Measurements from ENCODE around the gene AK5.

The AK5 gene

GRCh38 chr1:77336729-77337128, 54.9 kb downstream of the AK5 start:
- TF ChIP-seq SIN3A (IDR thresholded peaks at IDR 0.05; ENCODE audit: borderline replicate concordance, insufficient read depth, low read length): no peak
- TF ChIP-seq FOXP2 (optimal IDR thresholded peaks at IDR 0.05; ENCODE audit: borderline replicate concordance, extremely low read depth, extremely low read length, insufficient read depth): no peak
- TF ChIP-seq TAF1 (IDR thresholded peaks at IDR 0.05; ENCODE audit: borderline replicate concordance, insufficient read depth, low read length): no peak
- TF ChIP-seq POLR2AphosphoS5 (IDR thresholded peaks at IDR 0.05; ENCODE audit: low read depth, low read length): no peak
- TF ChIP-seq, protein P1, sequence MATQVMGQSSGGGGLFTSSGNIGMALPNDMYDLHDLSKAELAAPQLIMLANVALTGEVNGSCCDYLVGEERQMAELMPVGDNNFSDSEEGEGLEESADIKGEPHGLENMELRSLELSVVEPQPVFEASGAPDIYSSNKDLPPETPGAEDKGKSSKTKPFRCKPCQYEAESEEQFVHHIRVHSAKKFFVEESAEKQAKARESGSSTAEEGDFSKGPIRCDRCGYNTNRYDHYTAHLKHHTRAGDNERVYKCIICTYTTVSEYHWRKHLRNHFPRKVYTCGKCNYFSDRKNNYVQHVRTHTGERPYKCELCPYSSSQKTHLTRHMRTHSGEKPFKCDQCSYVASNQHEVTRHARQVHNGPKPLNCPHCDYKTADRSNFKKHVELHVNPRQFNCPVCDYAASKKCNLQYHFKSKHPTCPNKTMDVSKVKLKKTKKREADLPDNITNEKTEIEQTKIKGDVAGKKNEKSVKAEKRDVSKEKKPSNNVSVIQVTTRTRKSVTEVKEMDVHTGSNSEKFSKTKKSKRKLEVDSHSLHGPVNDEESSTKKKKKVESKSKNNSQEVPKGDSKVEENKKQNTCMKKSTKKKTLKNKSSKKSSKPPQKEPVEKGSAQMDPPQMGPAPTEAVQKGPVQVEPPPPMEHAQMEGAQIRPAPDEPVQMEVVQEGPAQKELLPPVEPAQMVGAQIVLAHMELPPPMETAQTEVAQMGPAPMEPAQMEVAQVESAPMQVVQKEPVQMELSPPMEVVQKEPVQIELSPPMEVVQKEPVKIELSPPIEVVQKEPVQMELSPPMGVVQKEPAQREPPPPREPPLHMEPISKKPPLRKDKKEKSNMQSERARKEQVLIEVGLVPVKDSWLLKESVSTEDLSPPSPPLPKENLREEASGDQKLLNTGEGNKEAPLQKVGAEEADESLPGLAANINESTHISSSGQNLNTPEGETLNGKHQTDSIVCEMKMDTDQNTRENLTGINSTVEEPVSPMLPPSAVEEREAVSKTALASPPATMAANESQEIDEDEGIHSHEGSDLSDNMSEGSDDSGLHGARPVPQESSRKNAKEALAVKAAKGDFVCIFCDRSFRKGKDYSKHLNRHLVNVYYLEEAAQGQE (IDR thresholded peaks at IDR 0.05; ENCODE audit: insufficient read depth in 1 of 2, low read depth in 2 of 2, low read length in 2 of 2): no peak

GRCh38 chr1:77339326-77339725, 57.5 kb downstream of the AK5 start:
- TF ChIP-seq, protein P1 (IDR thresholded peaks at IDR 0.05; ENCODE audit: insufficient read depth in 1 of 2, low read depth in 2 of 2, low read length in 2 of 2): no peak
- no peak for TF ChIP-seq POLR2AphosphoS5 (IDR thresholded peaks at IDR 0.05; ENCODE audit: low read depth, low read length)
- TF ChIP-seq TAF1 (IDR thresholded peaks at IDR 0.05; ENCODE audit: borderline replicate concordance, insufficient read depth, low read length): no peak

GRCh38 chr1:77341195-77341594, 59.4 kb downstream of the AK5 start:
- TF ChIP-seq FOXP2 (optimal IDR thresholded peaks at IDR 0.05; ENCODE audit: borderline replicate concordance, extremely low read depth, extremely low read length, insufficient read depth): no peak
- TF ChIP-seq, protein P1 (IDR thresholded peaks at IDR 0.05; ENCODE audit: insufficient read depth in 1 of 2, low read depth in 2 of 2, low read length in 2 of 2): no peak
- TF ChIP-seq POLR2AphosphoS5 (IDR thresholded peaks at IDR 0.05; ENCODE audit: low read depth, low read length): no peak
- TF ChIP-seq TAF1 (IDR thresholded peaks at IDR 0.05; ENCODE audit: borderline replicate concordance, insufficient read depth, low read length): no peak
- TF ChIP-seq SIN3A (IDR thresholded peaks at IDR 0.05; ENCODE audit: borderline replicate concordance, insufficient read depth, low read length): no peak

- no peak for TF ChIP-seq POLR2AphosphoS5 (IDR thresholded peaks at IDR 0.05; ENCODE audit: low read depth, low read length)
- TF ChIP-seq, protein P1 (IDR thresholded peaks at IDR 0.05; ENCODE audit: insufficient read depth in 1 of 2, low read depth in 2 of 2, low read length in 2 of 2): no peak
- TF ChIP-seq FOXP2 (optimal IDR thresholded peaks at IDR 0.05; ENCODE audit: borderline replicate concordance, extremely low read depth, extremely low read length, insufficient read depth): no peak
- no peak for TF ChIP-seq SIN3A (IDR thresholded peaks at IDR 0.05; ENCODE audit: borderline replicate concordance, insufficient read depth, low read length)
- no peak for TF ChIP-seq TAF1 (IDR thresholded peaks at IDR 0.05; ENCODE audit: borderline replicate concordance, insufficient read depth, low read length)
Observed at GRCh38 chr1:77342745-77343144, 60.9 kb downstream of the AK5 start.

GRCh38 chr1:77347646-77348045, 65.8 kb downstream of the AK5 start:
- peak; percentile 24 for TF ChIP-seq FOXP2 (optimal IDR thresholded peaks at IDR 0.05; ENCODE audit: borderline replicate concordance, extremely low read depth, extremely low read length, insufficient read depth)
- no peak for TF ChIP-seq SIN3A (IDR thresholded peaks at IDR 0.05; ENCODE audit: borderline replicate concordance, insufficient read depth, low read length)
- no peak for TF ChIP-seq POLR2AphosphoS5 (IDR thresholded peaks at IDR 0.05; ENCODE audit: low read depth, low read length)
- TF ChIP-seq TAF1 (IDR thresholded peaks at IDR 0.05; ENCODE audit: borderline replicate concordance, insufficient read depth, low read length): peak; percentile 39; the same call in 1 of the 2 replicates
